WTC11 (cell line): ENCODE measurements around the gene CALU. TPM values are rescaled to one million over a fixed set of nuclear protein-coding genes. Genes with fewer than 3 reads are reported as not detected.

ENCODE experiments used
- ATAC-seq: fragments of 200-7000 bp; cut with Tn5 transposase; 2 replicates; pipeline ENCODE4 v1.10.0; 2021; ENCODE audit warnings: mild to moderate bottlenecking, moderate library complexity
- CTCF ChIA-PET: fragments of 300-600 bp; sonication (Branson Sonifier 250); formaldehyde crosslinking; loops from one replicate; lab custom pipeline; 2021; ENCODE audit warnings: antibody characterized with exemption; lab: Charles Lee
- POLR2A ChIA-PET: fragments of 350-600 bp; sonication (Branson Sonifier 250); formaldehyde crosslinking; loops from one replicate; lab custom pipeline; 2021; ENCODE audit warnings: antibody characterized with exemption; lab: Charles Lee
- DNase-seq: peaks from one replicate; pipeline ENCODE4 v3.0.0; 2021; ENCODE audit warnings: low spot score
- H3K27ac Mint-ChIP-seq: 2 replicates; pipeline ENCODE4 v1.8.0; 2021; ENCODE audit warnings: mixed read lengths
- H3K27me3 Mint-ChIP-seq: 2 replicates; pipeline ENCODE4 v1.8.0; 2021; ENCODE audit warnings: low read depth, mild to moderate bottlenecking, moderate library complexity, mixed read lengths
- H3K36me3 Mint-ChIP-seq: 2 replicates; pipeline ENCODE4 v1.8.0; 2021; ENCODE audit warnings: mixed read lengths
- H3K4me1 Mint-ChIP-seq: 2 replicates; pipeline ENCODE4 v1.8.0; 2022; ENCODE audit warnings: mixed read lengths
- H3K4me3 Mint-ChIP-seq: 2 replicates; pipeline ENCODE4 v1.8.0; 2021; ENCODE audit warnings: mild to moderate bottlenecking, moderate library complexity, mixed read lengths
- H3K9me3 Mint-ChIP-seq: 2 replicates; pipeline ENCODE4 v1.8.0; 2021; ENCODE audit warnings: mixed read lengths
- CREB1 ChIP-seq: sonication (generic); formaldehyde crosslinking; IDR thresholded peaks from 2 replicates; pipeline ENCODE4 v1.8.0; 2023; ENCODE audit warnings: mild to moderate bottlenecking, missing genetic modification reagents
- ELF4 ChIP-seq: sonication (generic); formaldehyde crosslinking; IDR thresholded peaks from 2 replicates; pipeline ENCODE4 v1.8.1; 2022; ENCODE audit warnings: low read depth, mild to moderate bottlenecking, moderate library complexity, missing genetic modification reagents
- ESRRA ChIP-seq: sonication (generic); formaldehyde crosslinking; IDR thresholded peaks from 2 replicates; pipeline ENCODE4 v1.8.1; 2022; ENCODE audit warnings: mild to moderate bottlenecking, missing genetic modification reagents, borderline replicate concordance
- OVOL2 ChIP-seq: fragments of 250-450 bp; sonication (Bioruptor Pico); IDR thresholded peaks from 2 replicates; pipeline ENCODE4 v1.9.0; 2021; ENCODE audit warnings: mild to moderate bottlenecking, borderline replicate concordance
- SOX15 ChIP-seq: fragments of 250-450 bp; sonication (Bioruptor Pico); IDR thresholded peaks from 2 replicates; pipeline ENCODE4 v1.9.0; 2021; ENCODE audit warnings: mild to moderate bottlenecking
- SP1 ChIP-seq: sonication (generic); formaldehyde crosslinking; conservative IDR thresholded peaks from 2 replicates; pipeline ENCODE4 v1.8.1; 2022; ENCODE audit warnings: missing genetic modification reagents
- TCF7 ChIP-seq: sonication (generic); formaldehyde crosslinking; IDR thresholded peaks from 2 replicates; pipeline ENCODE4 v1.8.0; 2022; ENCODE audit warnings: mild to moderate bottlenecking, low read depth, missing genetic modification reagents, moderate library complexity
- TEAD1 ChIP-seq: sonication (generic); formaldehyde crosslinking; IDR thresholded peaks from 2 replicates; pipeline ENCODE4 v1.8.0; 2022; ENCODE audit warnings: mild to moderate bottlenecking, missing genetic modification reagents
- ZNF121 ChIP-seq: sonication (generic); formaldehyde crosslinking; IDR thresholded peaks from 2 replicates; pipeline ENCODE4 v1.8.0; 2023; ENCODE audit warnings: missing genetic modification reagents
- ZNF138 ChIP-seq: sonication (generic); formaldehyde crosslinking; conservative IDR thresholded peaks from 2 replicates; pipeline ENCODE4 v1.8.1; 2022; ENCODE audit warnings: mild to moderate bottlenecking, moderate library complexity, missing genetic modification reagents
- ZNF396 ChIP-seq: fragments of 250-450 bp; sonication (Bioruptor Pico); IDR thresholded peaks from 2 replicates; pipeline ENCODE4 v1.8.0; 2021; ENCODE audit warnings: mild to moderate bottlenecking, moderate library complexity, borderline replicate concordance
- ZNF416 ChIP-seq: fragments of 250-450 bp; sonication (Bioruptor Pico); IDR thresholded peaks from 2 replicates; pipeline ENCODE4 v1.9.0; 2021; ENCODE audit warnings: mild to moderate bottlenecking, inconsistent platforms
- total RNA-seq: library from RNA; stranded (reverse); gene quantifications from 3 replicates; pipeline ENCODE4 v1.2.3, GENCODE V29; 2021
- TF ChIP-seq, protein P1 (sequence below): sonication (generic); formaldehyde crosslinking; IDR thresholded peaks from 2 replicates; pipeline ENCODE4 v1.8.0; 2023; ENCODE audit warnings: mild to moderate bottlenecking, missing genetic modification reagents
- TF ChIP-seq, protein P2 (sequence below): sonication (generic); formaldehyde crosslinking; IDR thresholded peaks from 2 replicates; pipeline ENCODE4 v1.8.1; 2022; ENCODE audit warnings: missing genetic modification reagents, borderline replicate concordance
- TF ChIP-seq, protein P3 (sequence below): sonication (generic); formaldehyde crosslinking; IDR thresholded peaks from 2 replicates; pipeline ENCODE4 v1.8.0; 2023; ENCODE audit warnings: missing genetic modification reagents
- TF ChIP-seq, protein P4 (sequence below): fragments of 250-450 bp; sonication (Bioruptor Pico); IDR thresholded peaks from 2 replicates; pipeline ENCODE4 v2.1.2; 2022; ENCODE audit warnings: mild to moderate bottlenecking, moderate library complexity
- TF ChIP-seq, protein P5 (sequence below): sonication (generic); formaldehyde crosslinking; IDR thresholded peaks from 2 replicates; pipeline ENCODE4 v1.8.1; 2023; ENCODE audit warnings: mild to moderate bottlenecking, missing genetic modification reagents
- TF ChIP-seq, protein P6 (sequence below): fragments of 250-450 bp; sonication (Bioruptor Pico); IDR thresholded peaks from 2 replicates; pipeline ENCODE4 v1.9.0; 2021; ENCODE audit warnings: moderate library complexity, mild to moderate bottlenecking, inconsistent platforms, borderline replicate concordance
- TF ChIP-seq, protein P7 (sequence below): sonication (generic); formaldehyde crosslinking; IDR thresholded peaks from 2 replicates; pipeline ENCODE4 v1.8.1; 2023; ENCODE audit warnings: mild to moderate bottlenecking, missing genetic modification reagents, moderate library complexity

The CALU gene
- total RNA-seq, 1 experiment from 2014 or later = 150 TPM

DNA sequence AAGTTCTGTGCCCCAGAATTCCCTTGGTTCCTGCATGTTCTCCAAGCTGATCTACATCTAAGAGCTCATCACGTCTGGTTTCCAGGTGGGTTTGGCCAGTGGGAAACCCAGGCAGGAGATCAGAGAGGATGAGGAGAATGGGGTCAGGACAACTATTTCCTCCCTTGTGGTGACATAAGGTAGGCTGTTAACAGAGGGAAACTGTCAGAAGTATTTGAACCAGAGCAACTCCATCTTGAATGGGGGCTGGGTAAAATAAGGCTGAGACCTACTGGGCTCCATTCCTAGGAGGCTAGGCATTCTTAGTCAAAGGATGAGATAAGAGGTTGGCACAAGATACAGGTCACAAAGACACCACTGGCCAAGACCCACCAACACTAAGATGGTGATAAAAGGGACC is 47.9 kb upstream of the CALU start:
- H3K4me3 Mint-ChIP-seq = no peak overlapping the region
- ATAC-seq = no peak
- peaks cover 11% of the 10 kb centered on the region for H3K27me3 Mint-ChIP-seq
- CTCF ChIA-PET = no interaction called here
- TF ChIP-seq ZNF121 (CRISPR knock-in tag) (no peak), SOX15 (CRISPR knock-in tag) (no peak), ELF4 (no peak), ZNF138 (CRISPR knock-in tag) (no peak), OVOL2 (no peak), ZNF416 (CRISPR knock-in tag) (no peak), SP1 (CRISPR knock-in tag) (no peak), TEAD1 (CRISPR knock-in tag) (no peak), TCF7 (CRISPR knock-in tag) (no peak), ESRRA (CRISPR knock-in tag) (no peak), ZNF396 (CRISPR knock-in tag) (no peak), CREB1 (no peak)
- TF ChIP-seq, protein P1, sequence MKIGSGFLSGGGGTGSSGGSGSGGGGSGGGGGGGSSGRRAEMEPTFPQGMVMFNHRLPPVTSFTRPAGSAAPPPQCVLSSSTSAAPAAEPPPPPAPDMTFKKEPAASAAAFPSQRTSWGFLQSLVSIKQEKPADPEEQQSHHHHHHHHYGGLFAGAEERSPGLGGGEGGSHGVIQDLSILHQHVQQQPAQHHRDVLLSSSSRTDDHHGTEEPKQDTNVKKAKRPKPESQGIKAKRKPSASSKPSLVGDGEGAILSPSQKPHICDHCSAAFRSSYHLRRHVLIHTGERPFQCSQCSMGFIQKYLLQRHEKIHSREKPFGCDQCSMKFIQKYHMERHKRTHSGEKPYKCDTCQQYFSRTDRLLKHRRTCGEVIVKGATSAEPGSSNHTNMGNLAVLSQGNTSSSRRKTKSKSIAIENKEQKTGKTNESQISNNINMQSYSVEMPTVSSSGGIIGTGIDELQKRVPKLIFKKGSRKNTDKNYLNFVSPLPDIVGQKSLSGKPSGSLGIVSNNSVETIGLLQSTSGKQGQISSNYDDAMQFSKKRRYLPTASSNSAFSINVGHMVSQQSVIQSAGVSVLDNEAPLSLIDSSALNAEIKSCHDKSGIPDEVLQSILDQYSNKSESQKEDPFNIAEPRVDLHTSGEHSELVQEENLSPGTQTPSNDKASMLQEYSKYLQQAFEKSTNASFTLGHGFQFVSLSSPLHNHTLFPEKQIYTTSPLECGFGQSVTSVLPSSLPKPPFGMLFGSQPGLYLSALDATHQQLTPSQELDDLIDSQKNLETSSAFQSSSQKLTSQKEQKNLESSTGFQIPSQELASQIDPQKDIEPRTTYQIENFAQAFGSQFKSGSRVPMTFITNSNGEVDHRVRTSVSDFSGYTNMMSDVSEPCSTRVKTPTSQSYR (CRISPR knock-in tag) = no peak
- TF ChIP-seq, protein P2, sequence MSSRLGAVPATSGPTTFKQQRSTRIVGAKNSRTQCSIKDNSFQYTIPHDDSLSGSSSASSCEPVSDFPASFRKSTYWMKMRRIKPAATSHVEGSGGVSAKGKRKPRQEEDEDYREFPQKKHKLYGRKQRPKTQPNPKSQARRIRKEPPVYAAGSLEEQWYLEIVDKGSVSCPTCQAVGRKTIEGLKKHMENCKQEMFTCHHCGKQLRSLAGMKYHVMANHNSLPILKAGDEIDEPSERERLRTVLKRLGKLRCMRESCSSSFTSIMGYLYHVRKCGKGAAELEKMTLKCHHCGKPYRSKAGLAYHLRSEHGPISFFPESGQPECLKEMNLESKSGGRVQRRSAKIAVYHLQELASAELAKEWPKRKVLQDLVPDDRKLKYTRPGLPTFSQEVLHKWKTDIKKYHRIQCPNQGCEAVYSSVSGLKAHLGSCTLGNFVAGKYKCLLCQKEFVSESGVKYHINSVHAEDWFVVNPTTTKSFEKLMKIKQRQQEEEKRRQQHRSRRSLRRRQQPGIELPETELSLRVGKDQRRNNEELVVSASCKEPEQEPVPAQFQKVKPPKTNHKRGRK (CRISPR knock-in tag) = no peak
- TF ChIP-seq, protein P3, sequence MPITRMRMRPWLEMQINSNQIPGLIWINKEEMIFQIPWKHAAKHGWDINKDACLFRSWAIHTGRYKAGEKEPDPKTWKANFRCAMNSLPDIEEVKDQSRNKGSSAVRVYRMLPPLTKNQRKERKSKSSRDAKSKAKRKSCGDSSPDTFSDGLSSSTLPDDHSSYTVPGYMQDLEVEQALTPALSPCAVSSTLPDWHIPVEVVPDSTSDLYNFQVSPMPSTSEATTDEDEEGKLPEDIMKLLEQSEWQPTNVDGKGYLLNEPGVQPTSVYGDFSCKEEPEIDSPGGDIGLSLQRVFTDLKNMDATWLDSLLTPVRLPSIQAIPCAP (CRISPR knock-in tag) = no peak
- TF ChIP-seq, protein P4, sequence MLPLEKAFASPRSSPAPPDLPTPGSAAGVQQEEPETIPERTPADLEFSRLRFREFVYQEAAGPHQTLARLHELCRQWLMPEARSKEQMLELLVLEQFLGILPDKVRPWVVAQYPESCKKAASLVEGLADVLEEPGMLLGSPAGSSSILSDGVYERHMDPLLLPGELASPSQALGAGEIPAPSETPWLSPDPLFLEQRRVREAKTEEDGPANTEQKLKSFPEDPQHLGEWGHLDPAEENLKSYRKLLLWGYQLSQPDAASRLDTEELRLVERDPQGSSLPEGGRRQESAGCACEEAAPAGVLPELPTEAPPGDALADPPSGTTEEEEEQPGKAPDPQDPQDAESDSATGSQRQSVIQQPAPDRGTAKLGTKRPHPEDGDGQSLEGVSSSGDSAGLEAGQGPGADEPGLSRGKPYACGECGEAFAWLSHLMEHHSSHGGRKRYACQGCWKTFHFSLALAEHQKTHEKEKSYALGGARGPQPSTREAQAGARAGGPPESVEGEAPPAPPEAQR = no peak
- TF ChIP-seq, protein P5, sequence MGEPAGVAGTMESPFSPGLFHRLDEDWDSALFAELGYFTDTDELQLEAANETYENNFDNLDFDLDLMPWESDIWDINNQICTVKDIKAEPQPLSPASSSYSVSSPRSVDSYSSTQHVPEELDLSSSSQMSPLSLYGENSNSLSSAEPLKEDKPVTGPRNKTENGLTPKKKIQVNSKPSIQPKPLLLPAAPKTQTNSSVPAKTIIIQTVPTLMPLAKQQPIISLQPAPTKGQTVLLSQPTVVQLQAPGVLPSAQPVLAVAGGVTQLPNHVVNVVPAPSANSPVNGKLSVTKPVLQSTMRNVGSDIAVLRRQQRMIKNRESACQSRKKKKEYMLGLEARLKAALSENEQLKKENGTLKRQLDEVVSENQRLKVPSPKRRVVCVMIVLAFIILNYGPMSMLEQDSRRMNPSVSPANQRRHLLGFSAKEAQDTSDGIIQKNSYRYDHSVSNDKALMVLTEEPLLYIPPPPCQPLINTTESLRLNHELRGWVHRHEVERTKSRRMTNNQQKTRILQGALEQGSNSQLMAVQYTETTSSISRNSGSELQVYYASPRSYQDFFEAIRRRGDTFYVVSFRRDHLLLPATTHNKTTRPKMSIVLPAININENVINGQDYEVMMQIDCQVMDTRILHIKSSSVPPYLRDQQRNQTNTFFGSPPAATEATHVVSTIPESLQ = no peak
- TF ChIP-seq, protein P6, sequence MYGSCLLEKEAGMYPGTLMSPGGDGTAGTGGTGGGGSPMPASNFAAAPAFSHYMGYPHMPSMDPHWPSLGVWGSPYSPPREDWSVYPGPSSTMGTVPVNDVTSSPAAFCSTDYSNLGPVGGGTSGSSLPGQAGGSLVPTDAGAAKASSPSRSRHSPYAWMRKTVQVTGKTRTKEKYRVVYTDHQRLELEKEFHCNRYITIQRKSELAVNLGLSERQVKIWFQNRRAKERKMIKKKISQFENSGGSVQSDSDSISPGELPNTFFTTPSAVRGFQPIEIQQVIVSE (CRISPR knock-in tag) = no peak
- TF ChIP-seq, protein P7, sequence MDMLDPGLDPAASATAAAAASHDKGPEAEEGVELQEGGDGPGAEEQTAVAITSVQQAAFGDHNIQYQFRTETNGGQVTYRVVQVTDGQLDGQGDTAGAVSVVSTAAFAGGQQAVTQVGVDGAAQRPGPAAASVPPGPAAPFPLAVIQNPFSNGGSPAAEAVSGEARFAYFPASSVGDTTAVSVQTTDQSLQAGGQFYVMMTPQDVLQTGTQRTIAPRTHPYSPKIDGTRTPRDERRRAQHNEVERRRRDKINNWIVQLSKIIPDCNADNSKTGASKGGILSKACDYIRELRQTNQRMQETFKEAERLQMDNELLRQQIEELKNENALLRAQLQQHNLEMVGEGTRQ = no peak
- TF ChIP-seq, all 79 proteins: peak for 0
- no peak overlapping the region for H3K27ac Mint-ChIP-seq
- H3K4me1 Mint-ChIP-seq = peaks cover 8% of the 10 kb centered on the region; the same call in 1 of the 2 replicates
- peaks cover 2% of the 10 kb centered on the region; the same call in 1 of the 2 replicates for H3K36me3 Mint-ChIP-seq
- H3K9me3 Mint-ChIP-seq = peaks cover 15% of the 10 kb centered on the region
- DNase-seq = no peak
- POLR2A ChIA-PET = no interaction called here
